LNCaP clone FGC (cell line): ENCODE results near the gene CDC16.

Experiments used
- DNase-seq: peaks from one replicate; pipeline ENCODE4 v3.0.0-alpha.2; 2011; ENCODE audit warnings: low read depth
- H3K4me3 ChIP-seq: 2 replicates; pipeline ENCODE4 v1.5.1; 2011; ENCODE audit warnings: mild to moderate bottlenecking, low read depth, low read length, control low read depth
- TF ChIP-seq, protein P1 (sequence below): IDR thresholded peaks from 2 replicates; pipeline ENCODE4 v1.5.1; 2012; ENCODE audit warnings: mild to moderate bottlenecking; ENCODE audit not compliant: control insufficient read depth, insufficient read depth; ENCODE audit errors: extremely low read depth

The CDC16 gene

DNA sequence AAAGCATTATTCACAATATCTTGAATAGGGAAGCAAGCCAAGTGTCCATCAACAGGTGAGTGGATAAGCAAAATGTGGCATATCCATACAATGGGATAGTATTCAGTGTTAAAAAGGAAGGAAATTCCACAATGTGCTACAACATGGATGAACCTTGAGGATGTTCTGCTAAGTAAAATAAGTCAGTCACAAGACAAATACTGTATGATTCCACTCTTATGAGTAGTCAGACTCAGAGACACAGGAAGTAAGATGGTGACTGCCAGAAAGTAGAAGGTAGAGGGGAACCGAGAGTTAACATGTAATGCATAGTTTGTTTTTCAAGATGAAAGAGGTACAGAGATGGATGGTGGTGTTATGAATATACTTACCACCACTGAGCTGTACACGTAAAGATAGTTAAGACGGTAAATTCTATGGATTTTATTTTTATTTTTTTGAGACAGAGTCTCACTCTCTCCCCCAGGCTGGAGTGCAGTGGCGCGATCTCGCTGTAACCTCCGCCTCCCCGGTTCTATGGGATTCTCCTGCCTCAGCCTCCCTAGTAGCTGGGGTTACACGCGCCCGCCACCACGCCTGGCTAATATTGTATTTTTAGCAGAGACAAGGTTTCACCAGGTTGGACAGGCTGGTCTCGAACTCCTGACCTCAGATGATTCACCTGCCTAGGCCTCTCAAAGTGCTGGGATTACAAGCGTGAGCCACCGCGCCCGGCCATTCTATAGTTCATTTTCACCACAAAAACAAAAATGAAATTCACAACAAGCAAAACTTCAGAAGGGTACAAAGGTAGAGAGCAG, 78.6 kb downstream of the CDC16 start:
- peak overlapping the region; percentile 52 for H3K4me3 ChIP-seq
- TF ChIP-seq, protein P1, sequence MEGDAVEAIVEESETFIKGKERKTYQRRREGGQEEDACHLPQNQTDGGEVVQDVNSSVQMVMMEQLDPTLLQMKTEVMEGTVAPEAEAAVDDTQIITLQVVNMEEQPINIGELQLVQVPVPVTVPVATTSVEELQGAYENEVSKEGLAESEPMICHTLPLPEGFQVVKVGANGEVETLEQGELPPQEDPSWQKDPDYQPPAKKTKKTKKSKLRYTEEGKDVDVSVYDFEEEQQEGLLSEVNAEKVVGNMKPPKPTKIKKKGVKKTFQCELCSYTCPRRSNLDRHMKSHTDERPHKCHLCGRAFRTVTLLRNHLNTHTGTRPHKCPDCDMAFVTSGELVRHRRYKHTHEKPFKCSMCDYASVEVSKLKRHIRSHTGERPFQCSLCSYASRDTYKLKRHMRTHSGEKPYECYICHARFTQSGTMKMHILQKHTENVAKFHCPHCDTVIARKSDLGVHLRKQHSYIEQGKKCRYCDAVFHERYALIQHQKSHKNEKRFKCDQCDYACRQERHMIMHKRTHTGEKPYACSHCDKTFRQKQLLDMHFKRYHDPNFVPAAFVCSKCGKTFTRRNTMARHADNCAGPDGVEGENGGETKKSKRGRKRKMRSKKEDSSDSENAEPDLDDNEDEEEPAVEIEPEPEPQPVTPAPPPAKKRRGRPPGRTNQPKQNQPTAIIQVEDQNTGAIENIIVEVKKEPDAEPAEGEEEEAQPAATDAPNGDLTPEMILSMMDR: no peak
- DNase-seq: no peak

DNA sequence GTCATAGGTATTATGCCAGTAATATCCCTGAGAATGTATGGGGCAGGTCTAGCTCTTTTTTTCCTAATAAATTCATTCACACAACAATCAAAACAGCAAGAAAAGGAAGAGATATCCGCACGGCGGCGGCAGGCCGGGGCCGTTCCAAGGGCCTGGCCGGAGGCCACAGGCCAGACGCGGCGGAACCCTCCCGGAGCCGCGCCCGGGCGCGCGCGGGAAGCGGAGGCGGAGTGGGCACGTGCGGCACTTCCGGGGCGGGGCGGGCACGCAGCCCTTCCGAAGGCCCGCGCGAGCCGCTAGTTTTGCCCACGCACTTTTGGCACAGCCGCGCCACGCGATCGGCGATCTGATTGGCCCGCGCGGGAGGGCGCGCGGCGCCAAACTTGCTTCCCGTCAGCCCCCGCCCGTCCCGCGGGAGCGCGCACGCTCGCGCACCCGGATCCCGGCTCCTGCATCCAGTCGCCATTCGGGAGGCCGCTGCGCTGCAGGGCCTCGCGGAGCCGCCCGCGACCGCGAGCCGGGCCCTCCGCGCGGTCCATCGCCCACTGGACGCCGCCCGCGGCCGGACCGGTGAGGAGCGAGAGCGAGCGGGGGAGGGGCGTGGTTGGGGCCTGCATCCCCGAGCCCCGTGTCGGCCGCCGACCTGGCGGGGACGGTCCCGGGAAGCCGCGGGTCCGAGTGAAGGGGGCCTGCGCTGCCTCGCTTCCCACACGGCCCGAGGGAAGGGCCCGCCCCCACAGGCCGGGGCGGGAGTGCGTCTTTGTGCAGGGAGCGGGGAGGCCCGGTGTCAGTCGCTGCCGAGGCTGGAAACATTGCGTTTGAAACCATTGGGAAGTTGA, 79.6 kb downstream of the CDC16 start, which contains the start of gene CHAMP1:
Gene CHAMP1 (plus strand): TSS at position 430 of the 839 bp plus-strand sequence. CDS start 9,340 bp downstream, outside the sequence.
- H3K4me3 ChIP-seq: peak within 1 kb of the TSS; percentile 69
- peak; percentile 84 for DNase-seq

DNA sequence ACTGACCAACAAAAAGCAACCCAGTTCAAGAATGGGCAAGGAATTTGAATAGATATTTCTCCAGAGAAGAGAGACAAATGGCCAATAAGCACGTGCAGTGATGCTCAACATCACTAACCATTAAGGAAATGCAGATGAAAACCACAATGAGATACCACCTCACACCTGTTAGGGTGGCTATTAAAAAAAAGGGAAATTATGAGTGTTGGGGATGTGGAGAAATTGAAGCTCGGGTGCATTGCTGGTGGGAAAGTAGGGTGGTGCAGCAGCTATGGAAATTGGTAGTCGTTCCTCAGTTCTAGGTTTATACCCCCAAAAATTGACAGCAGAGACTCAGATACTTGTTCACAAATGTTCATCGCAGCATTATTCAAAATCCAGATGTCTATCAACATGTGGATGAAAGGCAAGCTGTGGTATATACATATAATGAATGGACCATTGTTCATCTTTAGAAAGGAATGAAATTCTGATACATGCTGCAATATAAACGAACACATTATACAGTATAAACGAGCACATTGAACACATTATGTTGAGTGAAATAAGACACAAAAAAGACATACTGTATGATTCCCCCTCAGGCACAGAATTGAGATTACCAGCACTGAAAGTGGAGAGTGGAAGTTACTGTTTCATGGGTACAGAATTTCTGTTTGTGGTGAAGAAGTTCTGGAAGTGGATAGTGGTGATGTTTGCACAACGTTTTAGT, 80.5 kb downstream of the CDC16 start:
- no peak for DNase-seq
- H3K4me3 ChIP-seq: peak overlapping the region; percentile 69
- TF ChIP-seq, protein P1: no peak

More for the DNA sequence above, 79.6 kb downstream of the CDC16 start, which contains the start of gene CHAMP1:
- TF ChIP-seq, protein P1: no peak

DNA sequence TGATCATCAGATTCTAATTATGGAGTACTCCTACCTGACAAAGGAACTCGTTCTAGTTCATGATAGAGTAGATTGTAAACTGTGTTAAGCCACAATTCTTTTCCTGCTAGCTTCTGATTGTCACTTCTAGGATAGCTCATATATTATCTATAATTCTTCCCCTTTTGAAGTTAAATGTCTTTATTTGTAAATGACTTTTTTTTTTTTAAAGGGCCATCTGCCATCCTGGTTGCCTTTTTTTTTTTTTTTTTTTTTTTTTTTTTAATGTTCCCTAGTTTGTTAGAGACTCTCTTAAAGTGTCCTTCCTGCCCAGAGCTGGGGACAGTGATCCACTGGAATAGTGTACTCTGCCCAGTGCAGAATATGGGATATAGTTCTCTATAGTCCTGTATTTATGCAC, 83.9 kb downstream of the CDC16 start:
- TF ChIP-seq, protein P1: no peak
- no peak for DNase-seq
- no peak overlapping the region for H3K4me3 ChIP-seq

DNA sequence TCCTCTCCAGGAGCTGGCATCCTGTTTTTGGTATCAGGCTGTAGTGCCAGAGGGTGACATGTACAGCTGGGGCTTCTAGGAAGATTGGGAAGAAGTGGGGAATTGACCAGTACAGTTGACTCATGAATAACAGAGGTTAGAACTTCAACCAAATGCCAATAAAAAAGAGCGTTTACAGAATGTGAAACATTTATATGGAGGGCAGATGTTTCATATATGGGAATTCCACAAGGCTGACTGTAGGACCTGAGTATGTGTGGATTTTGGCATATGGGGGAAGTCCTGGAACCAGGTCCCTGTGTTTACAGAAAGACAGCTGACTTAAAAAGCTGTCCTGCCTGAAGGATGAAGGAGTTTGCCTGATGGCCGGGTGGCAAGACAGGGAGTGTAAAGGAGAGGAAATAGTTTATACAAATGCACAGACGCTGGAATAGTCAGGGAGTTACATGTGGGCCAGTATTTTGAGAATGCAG, 84.8 kb downstream of the CDC16 start:
- DNase-seq: no peak
- H3K4me3 ChIP-seq: no peak overlapping the region
- TF ChIP-seq, protein P1: no peak

DNA sequence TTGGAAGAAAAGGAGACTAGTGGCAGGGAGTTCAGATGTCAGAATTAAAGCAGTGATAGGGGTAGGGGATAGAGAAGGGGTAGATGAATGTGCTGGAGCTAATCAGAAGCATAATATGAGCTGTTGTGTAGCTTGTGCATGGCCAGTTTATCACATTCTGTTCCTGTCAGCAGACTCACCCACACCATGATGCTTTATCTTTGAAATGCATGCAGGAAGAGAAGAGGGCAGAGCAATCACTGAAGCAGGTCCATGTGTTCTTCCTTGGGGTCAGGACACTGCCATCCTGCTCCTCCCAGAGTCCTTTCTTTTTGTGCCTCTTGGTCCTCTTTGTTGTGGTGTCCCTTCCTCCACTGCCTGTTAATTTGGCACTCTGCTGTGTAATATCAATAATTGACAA, 85.4 kb downstream of the CDC16 start:
- H3K4me3 ChIP-seq: no peak overlapping the region
- TF ChIP-seq, protein P1: no peak
- DNase-seq: no peak
